ENCODE measurements around the gene NECTIN1.

NECTIN1 gene

DNA sequence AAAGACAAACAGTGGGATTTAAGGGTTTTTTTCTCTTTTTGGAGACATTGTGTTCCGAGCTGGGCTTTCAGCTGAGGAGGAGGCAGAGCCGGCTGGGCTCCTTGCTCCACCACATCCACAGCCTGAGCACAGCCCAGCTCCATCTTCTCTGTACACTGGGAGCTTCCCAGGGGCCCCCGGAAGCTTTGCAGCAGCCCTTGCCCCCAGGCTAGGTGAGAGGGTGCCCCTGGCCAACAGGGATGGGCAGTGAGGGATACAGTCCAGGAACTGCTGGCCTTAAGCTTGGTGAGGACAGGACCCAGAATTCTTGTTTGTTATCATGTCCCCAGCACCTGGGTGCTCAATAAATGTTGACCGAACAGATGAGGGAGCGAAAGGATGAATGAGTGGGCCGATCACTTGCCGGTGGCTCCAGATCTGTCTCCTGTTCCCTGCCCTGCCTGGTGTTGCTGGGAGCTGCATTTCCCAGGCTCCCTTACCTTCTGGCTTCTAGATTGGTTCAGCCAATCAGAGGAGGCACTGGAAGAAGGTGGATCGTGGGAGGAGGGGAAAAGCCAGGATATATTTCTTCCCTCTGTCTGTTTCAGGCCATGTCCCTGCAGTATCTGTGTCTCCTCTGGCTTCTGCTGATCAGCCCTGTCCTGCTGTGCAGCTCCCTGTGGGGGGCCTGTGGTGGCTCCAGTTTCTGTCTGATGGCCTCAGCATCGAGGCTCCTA lies 26.5 kb upstream of the NECTIN1 start:
- no peak for DNase-seq

DNA sequence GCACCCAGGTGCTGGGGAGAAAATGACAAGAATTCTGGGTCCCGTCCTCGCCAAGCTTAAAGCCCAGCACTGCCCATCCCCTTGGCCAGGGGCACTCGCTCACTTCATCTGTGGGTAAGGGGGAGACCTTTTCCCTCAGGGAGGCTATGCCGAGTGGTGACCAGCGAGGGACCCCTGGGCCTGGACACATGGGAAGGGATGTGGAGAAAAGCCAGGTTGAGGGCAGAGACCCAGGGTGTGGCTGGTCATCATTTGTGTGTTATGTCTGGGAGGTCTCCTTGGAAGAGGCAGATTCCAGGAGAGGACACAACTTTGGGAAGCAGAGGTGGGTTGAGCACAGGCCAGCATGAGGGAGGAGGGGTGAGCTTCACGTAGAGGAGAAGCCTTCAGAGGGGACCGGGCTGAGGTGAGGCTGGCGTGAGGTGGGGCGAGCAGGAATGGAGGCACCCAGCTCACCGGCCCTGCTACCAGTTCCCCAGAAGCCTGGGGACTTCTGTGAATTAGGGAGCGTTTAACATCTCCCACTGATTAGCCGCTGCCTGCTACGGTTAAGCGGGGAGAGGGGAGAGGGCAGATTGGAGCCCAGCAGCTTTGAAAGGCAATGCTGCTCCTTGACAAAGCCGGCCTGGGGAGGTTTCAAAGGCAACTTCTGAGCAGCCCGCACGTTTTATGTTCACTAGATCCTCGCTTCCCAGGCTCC lies 25.8 kb upstream of the NECTIN1 start:
- no peak for DNase-seq

GRCh38 chr11:119754199-119754598 lies 25.2 kb upstream of the NECTIN1 start:
- DNase-seq: no peak

- DNase-seq: no peak
Observed at GRCh38 chr11:119752946-119753345, 23.9 kb upstream of the NECTIN1 start.

GRCh38 chr11:119752345-119752871 lies 23.4 kb upstream of the NECTIN1 start:
- no peak for DNase-seq

DNA sequence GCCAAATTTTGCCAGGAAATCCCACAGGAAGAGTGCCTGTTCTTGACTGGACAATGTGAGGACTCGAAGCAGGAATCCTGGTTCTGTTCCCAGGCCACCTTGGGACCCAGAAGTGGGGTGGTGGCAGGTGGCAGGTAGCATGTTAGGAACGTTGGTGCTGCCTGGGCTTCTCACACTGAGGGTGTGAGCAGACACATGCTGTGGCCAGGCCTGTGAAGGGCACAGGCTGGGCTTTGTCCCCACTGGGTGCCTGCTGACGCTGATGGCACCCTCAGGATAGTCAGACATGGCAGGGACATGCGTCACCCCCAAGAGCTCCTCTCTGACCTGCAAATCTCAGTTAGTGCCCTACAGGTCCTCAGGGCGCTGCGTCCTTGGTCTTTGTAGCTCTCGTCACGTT lies 21.1 kb upstream of the NECTIN1 start:
- DNase-seq: no peak

DNA sequence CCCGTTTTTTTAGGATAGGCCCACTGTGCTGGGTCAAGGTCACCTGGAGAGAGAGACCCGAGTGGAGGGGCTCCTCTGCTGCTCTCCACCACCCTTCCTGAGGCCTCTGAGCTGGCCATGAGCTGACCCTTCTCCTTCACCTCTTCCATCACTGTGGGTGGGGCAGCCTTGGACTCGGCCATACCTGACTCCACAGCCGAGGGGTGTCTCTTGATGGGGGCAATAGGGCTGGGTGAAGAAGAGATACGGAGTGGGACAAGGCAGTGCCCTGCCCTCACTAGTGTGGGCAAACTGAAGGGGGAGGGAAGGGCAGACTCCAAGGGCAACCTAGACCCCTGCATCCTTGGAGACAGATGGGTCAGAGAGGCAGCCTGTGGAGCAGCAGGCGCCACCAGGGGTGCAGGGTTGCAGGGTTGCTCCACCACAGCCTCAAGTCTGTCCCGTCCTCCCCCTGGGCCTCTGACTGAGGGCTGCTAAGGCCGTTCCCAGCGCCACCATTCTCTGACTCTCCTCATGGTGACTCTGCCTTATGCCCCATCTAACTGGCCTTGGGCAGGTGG lies 20.1 kb upstream of the NECTIN1 start:
- DNase-seq: no peak

DNA sequence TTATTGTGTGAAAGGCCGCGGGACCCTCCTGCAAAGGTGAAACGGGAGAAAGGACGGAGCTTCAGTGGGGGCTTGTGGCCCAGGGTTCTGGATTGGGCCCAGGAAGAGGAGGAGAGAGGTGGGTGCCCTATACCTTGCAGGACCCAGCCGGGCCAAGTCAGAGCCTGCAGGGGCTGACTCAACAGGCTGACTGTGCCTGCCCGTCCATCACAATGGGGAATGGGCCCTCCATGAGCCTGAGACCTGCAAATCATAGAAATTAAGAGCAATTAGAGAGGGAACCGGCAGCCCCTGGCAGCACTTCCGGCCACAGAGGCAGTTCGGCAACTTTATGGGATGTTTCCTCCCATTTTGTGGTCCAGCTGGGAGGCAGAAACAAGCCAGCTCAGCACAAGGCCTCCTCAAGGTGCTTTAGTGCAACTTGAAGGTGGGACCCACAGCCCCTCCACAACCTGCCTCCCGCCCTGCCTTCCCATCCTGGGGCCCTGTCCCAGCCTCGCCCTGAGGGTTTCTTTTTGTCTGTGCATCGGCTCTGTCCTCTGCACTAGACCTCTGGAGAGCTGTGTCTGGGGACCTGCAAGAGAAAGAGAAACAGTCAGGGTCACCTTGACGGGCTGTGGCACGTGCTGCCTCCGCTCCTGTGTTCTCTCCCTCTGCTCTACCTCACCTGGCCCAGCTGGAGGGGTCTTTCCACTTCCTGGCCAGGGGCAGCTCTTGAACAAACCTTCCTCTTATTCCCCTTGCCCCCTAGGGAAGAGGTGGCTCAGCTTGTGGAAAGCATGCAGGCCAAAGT lies 19.1 kb upstream of the NECTIN1 start:
- DNase-seq: no peak

- no peak for DNase-seq
Observed at GRCh38 chr11:119745776-119746535, 17.0 kb upstream of the NECTIN1 start.

GRCh38 chr11:119745112-119745511 lies 16.1 kb upstream of the NECTIN1 start:
- DNase-seq: no peak

DNA sequence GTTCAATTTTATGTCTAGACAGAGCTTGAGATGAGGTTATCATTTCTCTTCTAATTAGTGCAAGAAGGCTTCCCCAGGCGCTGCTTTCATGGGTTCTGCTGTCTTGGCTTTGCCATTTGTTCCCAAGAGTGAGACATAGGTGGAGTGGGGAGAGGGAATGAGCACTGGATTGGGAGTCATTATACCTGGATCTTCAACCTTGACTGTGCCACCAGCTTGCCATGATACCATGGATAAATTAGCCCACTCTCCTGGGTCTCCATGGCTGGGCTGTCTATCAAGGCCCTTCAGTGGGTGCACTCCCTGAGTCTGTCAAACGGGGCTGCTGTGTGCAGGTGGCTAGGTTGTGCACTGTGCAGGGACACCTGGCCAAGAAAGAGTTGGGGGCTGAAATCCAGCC lies 15.6 kb upstream of the NECTIN1 start:
- no peak for DNase-seq

DNA sequence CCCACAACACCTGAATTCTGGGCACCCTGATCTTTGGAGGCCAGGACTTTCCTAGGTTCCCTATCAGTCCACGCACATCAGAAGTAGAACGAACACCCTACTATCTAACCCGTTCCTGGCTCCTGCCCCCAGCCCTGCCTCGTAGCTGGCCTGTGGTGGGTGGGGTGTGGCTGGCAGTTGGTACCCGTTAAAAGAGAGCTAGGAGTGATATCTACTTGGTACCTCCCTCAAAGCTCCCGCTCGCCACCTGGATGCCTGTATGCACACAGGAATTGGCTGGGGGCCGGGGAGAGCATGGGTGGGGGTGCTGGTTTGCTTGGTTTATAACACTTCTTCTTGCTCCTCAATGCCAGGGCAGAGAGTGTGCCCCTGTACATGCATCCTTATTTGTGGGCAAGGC lies 14.0 kb upstream of the NECTIN1 start:
- DNase-seq: no peak

DNA sequence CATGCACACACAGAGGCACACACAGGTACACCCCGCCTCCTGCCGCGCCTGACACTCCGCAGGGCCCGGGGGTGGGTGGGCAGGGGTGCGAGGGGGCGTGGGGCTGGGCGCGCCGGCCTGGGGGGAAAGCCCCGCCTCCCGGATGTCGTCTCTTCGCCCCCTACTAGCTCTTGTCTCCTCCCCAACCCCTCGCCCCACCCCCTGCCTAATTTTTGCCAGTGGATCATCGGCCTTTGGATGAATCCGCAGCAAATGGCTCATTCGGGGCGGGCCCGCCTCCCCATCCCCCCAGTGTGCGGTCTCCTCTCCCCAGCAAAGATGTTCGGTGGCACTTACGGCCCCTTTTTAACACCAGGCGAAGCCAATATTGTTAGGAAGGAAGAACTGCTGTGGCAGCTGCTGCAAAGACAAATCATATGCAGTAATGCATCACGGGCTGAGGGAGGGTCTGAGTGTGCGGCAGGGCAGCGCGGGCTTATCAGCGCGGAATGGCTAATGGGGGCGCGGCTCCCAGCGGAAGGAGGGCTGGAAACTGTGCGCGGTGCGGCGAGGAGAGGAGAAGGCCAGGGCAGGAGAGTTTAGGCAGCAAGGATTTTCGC lies 13.4 kb upstream of the NECTIN1 start:
- DNase-seq: no peak

DNA sequence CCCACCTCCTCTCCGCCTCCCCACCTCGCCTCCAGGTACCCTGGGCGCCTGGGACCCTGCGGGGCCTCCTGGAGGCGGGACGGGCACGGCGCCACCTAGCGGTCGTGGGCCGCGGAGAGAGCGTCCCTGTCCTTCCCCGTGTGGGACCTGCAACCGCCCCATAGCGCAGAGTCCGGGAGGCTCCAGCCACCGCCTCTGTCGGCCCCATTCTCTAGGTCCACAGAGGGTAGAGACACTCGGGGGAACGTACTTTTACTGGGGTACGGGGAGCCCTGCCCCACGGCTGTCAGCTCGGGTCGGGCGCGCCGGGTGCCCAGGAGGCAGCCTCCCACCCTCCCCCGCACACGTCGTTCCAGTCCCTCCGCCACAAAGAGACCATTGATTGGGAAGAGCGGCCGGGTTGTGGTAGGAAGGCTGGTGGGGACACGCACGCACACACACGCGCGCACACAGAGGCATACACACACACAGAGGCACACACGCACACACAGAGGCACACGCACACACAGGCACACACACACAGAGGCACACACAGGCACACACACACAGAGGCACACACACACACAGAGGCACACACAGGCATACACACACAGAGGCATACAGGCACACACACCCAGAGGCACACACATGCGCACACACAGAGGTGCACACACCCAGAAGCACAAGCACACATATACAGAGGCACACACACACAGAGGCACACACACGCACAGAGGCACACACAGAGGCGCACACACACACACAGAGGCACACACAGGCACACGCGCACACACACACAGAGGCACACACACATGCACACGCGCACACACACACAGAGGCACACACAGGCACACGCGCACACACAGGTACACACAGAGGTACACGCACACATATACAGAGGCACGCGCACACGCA lies 12.6 kb upstream of the NECTIN1 start:
- peak; percentile 57 for DNase-seq

DNA sequence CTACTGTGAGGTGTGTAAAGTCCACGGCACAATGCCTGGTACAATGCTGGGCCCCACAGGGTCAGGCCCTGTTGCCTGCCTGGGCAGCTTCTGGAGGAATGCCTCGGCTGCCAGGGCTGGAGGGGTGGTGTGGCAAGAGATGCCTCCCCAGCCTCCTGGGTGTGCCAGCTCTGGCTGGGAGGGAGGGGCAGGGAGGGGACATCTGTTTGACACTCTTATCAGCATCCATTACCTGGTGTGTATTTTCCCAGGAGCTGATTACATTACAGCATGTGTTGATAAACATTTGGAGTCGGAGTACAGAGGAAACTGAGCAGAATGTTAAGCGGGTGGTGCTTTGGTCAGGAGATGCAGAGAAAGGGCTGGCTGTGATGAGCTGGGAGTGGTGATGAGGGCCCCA lies 11.0 kb upstream of the NECTIN1 start:
- DNase-seq: no peak

- DNase-seq: no peak
Observed at GRCh38 chr11:119739021-119739703, 10.2 kb upstream of the NECTIN1 start.

- DNase-seq: no peak
Observed at GRCh38 chr11:119738059-119738439, 9.0 kb upstream of the NECTIN1 start.

DNA sequence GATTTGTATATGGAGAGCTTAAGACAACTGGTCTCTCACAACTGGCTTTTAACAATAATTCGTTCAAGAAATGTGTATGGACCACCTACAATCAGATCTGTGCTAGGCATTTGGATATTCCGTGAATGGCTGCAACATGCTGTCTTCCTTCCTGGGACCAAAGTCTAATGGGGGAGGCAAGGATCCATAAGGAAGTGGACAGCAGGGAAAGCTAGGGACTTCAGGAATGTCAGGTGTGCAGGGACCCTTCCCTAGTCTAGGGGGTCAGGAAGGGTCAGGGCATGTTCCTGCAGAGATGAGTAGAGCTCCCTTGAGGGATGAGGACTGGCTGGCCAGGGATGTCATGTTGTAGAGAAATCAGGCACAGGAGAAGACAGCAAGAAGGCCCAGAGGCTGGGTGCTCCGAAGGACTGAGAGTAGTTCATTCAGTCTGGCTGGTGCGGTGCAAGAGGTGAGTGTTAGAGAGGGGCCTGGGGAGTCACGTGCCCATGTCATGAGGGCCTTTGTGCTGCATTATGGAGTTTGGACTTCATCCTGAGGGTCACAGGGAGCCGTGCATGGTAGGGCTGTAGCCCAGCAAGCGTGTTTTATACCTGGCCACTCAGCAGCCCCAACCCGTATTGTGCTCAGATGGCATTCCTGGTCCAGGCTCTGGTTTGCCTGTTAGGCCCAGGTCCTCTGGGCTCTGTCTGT lies 8.5 kb upstream of the NECTIN1 start:
- no peak for DNase-seq

DNA sequence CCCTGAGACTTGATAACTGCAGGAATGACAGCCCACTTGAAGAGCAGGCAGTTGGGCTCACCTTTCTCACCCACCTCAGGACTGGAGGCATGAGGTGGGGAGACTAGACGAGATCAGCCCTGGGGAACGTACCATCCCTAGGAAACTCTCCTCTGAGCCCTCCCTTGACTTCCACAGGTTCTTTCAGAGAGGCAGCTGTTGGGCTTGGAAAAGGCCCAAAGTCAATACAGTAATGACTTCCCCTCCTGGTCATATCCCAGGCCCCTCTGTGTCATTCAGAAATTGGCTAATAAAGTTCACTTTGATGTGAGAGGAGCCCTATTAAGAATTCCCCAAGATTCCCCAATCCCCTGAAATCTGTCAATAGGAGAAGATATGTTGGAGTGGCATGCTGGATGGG lies 5.8 kb upstream of the NECTIN1 start:
- DNase-seq: no peak
